GM18507 (cell line): ENCODE measurements around the gene SKIDA1.
A peak's percentile ranks its signal among the peaks of the same experiment; 100 is the strongest.

Experiments
- DNase-seq: peaks from one replicate; pipeline ENCODE4 v3.0.0; 2011; ENCODE audit warnings: low read depth; ENCODE audit not compliant: insufficient read length; ENCODE audit errors: extremely low spot score
- FAIRE-seq: peaks from 2 replicates; lab custom pipeline; 2011; peaks lifted over from hg19 to GRCh38; lab: Jason Lieb, UNC

Gene SKIDA1

DNA sequence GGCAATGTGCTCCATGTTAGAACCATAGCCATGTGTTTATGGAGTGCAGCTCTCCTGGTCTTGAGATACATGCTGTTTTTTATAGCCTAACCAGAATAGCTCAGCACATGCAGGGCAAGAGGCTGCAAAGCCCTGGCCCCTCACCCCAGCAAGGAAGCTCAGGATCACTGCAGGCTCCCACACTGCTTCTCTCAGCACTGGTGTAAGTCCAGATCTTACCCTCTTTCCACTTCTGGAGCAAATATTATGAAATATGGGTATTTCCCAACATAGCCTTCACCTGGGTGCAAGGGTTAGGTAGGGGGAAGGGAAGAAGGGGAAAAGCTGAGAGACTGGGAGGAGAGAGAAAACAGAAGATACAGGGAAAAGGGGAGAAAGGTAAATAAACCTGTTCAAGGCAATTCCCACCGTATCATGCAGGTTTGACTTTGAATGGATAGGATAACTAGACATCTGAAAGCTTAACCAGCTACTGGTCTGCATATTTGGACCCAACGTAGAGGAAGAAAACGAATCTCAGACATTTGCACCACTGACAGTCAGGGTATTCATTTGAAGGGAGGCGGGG is 19.7 kb downstream of the SKIDA1 start:
- no peak for FAIRE-seq
- DNase-seq = no peak

DNA sequence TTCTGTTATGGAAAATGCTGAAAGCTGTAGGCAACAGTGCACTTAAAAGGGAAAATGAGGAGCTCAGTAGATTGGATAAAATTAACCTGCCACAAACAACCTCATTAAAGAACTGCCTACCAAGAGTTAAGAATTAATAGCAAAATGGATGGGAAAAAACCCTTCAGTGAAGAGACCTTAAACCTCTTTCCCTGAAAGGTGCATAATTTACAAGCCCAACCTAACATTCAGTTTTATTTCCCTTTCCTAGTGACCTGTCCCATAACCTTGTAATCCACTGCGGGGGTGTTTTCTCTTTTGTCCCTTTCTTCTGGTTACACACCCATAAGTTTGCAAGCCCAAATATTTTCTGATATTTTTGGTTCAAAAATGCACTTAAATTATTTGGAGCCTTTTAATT is 21.9 kb downstream of the SKIDA1 start:
- no peak for FAIRE-seq

GRCh38 chr10:21502348-21502740 is 23.1 kb downstream of the SKIDA1 start:
- FAIRE-seq (no peak), DNase-seq (no peak)

More for the DNA sequence above, 21.9 kb downstream of the SKIDA1 start:
- DNase-seq = no peak

GRCh38 chr10:21501731-21502347 is 23.6 kb downstream of the SKIDA1 start:
- DNase-seq = no peak

DNA sequence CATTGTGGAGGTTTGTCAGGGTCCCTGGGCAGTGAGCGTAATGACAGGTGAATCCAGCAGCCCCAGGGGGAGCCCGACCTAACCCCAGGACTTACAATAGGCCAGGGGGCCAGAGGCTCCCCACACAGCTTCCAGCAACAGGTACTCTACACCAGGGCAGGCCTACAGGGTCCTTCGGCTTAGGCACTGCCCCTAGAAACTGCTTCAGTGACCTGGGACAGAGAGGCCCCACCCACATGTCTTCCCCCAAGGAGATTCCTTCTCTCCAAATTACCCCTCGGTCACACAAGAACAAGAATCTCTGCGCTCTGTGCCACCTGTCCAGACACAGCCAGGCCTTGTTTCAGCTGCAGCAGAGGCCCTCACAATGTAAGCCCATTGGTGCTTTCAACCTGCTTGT is 24.4 kb downstream of the SKIDA1 start:
- FAIRE-seq = no peak
- DNase-seq = no peak

More at GRCh38 chr10:21501731-21502347, 23.6 kb downstream of the SKIDA1 start:
- no peak for FAIRE-seq

GRCh38 chr10:21500578-21500910 is 24.9 kb downstream of the SKIDA1 start:
- DNase-seq = no peak
- FAIRE-seq = no peak

- no peak for DNase-seq
- FAIRE-seq = no peak
Observed at GRCh38 chr10:21499701-21500577, 25.5 kb downstream of the SKIDA1 start.

DNA sequence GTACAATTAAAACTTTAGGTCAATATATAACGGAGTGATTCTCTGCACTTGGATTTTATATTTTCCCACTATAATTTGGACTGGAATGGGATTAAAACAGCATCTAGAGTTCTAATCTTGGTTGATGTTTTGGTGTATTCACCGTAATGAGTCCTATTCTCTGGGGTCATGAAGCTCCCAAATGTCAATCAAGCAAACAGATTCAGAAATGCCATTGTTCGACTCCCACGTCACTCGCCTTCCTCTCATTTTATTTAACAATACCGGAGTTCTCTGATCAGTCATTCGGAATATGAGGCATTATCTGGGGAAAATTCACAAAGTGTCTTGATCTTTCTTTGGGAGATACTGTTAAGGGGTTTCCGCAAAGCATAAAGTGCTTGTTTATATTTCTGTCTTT is 26.5 kb downstream of the SKIDA1 start:
- DNase-seq (no peak), FAIRE-seq (no peak)

- DNase-seq (no peak), FAIRE-seq (no peak)
Observed at GRCh38 chr10:21498377-21498776, 27.1 kb downstream of the SKIDA1 start.

DNA sequence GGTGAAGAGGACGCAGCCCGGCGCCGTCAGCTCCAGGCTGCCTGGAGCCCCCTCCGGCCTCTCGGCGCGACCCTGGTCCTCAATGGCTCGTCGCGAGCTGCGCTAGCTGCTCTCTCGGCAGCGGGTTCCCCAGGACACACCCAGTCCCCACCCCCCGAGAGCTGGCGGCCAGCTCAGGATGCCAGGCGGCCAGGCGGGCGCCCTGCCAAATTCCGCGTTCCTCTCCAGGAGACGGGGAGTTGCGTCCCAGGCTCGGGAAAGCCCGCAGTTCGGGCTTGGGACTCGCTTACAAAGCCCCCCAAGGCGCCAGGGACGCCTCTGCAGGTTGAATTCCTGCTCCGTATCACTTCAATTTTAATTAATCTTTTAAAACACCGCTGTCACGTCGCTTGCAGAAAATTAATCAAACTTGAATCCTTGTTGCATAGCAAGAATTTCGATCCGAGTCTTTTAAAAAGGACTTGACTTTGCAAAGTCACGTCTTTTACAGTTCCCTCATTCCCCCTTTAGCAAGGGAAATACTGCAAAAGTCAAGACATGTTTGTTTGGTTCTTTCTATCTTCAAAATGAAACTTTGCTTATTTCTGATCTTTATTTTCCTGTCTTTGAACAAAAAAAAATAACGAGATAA is 28.2 kb downstream of the SKIDA1 start:
- DNase-seq (no peak), FAIRE-seq (no peak)

GRCh38 chr10:21496343-21497176 is 28.9 kb downstream of the SKIDA1 start:
- FAIRE-seq (peak; percentile 82), DNase-seq (no peak)

- DNase-seq (peak; percentile 89), FAIRE-seq (peak; percentile 92)
Observed at GRCh38 chr10:21495752-21496342, 29.6 kb downstream of the SKIDA1 start.

DNA sequence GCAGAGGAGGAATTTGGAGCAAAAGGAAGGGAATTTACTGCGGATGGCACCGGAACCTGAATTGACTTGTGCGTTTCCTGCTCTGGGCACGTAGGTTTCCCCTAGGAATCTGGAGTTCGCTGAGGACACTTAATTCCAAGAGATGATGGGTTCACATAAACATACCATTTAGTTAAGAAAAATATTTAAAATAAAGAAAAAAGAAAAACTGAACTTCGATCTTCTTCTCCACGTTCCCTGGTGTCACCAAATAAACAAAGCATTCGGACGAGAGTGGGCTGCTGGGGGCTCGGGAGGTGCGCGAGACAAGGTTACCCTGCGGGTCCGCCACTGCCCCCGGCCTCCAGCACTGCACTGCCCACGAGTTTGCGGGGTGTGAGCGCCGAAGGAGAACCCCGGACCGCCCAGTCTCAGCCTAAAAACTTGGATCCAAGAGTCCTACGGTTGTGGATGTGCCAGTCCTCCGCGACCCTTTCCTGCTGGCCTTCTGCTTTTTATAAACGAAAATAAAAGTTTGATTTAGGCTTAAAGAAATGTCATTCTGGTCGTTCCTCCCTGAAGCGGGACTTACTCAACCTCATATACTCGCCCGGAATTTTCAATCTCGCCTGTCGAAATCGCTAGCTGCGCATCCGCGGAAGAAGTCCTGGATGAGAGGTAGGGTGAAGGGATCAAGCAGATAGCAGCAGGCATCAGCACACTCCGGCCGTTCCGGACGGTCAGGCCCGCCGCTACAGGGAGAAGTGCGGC is 30.3 kb downstream of the SKIDA1 start:
- FAIRE-seq (no peak), DNase-seq (no peak)

- no peak for FAIRE-seq
- DNase-seq = no peak
Observed at GRCh38 chr10:21494191-21495001, 31.1 kb downstream of the SKIDA1 start.

- no peak for DNase-seq
- no peak for FAIRE-seq
Observed at GRCh38 chr10:21493784-21494183, 31.7 kb downstream of the SKIDA1 start.

- no peak for FAIRE-seq
- no peak for DNase-seq
Observed at GRCh38 chr10:21492421-21492820, 33.1 kb downstream of the SKIDA1 start.

DNA sequence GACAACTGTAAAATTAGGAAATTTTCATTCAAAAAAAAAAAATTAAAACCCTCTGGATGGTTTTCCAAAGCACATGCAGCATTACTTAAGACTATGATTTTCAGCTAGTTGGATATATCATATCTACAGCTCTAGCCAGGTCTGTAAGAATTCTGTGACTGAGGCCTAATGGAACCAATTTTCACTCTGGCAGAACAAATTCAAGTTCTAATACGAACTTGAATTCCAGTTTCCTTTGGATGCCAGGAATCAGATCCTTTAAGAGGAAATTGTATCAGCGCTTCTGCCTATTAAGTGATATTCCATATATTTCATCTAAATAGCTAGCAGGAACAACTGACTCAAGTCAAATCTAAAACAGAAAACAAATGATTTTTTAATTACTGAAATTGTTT is 34.8 kb downstream of the SKIDA1 start:
- FAIRE-seq (no peak), DNase-seq (no peak)
